ENCODE measurements around the gene RASA2. TPM values are rescaled to one million over a fixed set of nuclear protein-coding genes. Genes with fewer than 3 reads are reported as not detected.

RASA2 gene
- total and polyA plus RNA-seq, 4 donors: 1.6 to 5.4 (median 4.6) TPM

GRCh38 chr3:141514382-141514781, 27.6 kb downstream of the RASA2 start:
- Histone ChIP-seq H3K36me3 (ENCODE audit: control insufficient read depth in 4 of 4, insufficient read depth in 3 of 4, low read depth in 1 of 4, low read length in 3 of 4) (peaks cover 4 to 14% (median 7%) of the 10 kb centered on the region in 4 donors), H3K27ac (ENCODE audit: low read depth in 1 of 2, low read length in 2 of 2) (no peak overlapping the region), H3K9ac (ENCODE audit: low read depth in 1 of 2, low read length in 2 of 2) (no peak overlapping the region), H3K4me1 (ENCODE audit: control insufficient read depth in 4 of 4, insufficient read depth in 4 of 4, low read length in 3 of 4) (no peaks in the 10 kb centered on the region), H3K4me3 (ENCODE audit: low read depth in 1 of 3, low read length in 3 of 3) (no peak overlapping the region), H3K27me3 (ENCODE audit: control insufficient read depth in 4 of 4, insufficient read depth in 4 of 4, low read length in 3 of 4) (no peaks in the 10 kb centered on the region), H3K9me3 (ENCODE audit: control insufficient read depth in 4 of 4, low read length in 3 of 4) (no peaks in the 10 kb centered on the region)
- no peak for DNase-seq (ENCODE audit: low spot score)
- TF ChIP-seq NR2F2 (IDR thresholded peaks at IDR 0.05) (no peak), CTCF (IDR thresholded peaks at IDR 0.05; ENCODE audit: low read depth, low read length, missing input control) (no peak), JUND (IDR thresholded peaks at IDR 0.05) (no peak), GABPA (IDR thresholded peaks at IDR 0.05 in 1 of 2, conservative IDR thresholded peaks at IDR 0.05 in 1 of 2) (no peak), FOXA2 (IDR thresholded peaks at IDR 0.05) (no peak), RAD21 (IDR thresholded peaks at IDR 0.05) (no peak), SP1 (IDR thresholded peaks at IDR 0.05) (no peak)
- TF ChIP-seq, protein P1, sequence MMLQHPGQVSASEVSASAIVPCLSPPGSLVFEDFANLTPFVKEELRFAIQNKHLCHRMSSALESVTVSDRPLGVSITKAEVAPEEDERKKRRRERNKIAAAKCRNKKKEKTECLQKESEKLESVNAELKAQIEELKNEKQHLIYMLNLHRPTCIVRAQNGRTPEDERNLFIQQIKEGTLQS (IDR thresholded peaks at IDR 0.05): no peak
- TF ChIP-seq, protein P2, sequence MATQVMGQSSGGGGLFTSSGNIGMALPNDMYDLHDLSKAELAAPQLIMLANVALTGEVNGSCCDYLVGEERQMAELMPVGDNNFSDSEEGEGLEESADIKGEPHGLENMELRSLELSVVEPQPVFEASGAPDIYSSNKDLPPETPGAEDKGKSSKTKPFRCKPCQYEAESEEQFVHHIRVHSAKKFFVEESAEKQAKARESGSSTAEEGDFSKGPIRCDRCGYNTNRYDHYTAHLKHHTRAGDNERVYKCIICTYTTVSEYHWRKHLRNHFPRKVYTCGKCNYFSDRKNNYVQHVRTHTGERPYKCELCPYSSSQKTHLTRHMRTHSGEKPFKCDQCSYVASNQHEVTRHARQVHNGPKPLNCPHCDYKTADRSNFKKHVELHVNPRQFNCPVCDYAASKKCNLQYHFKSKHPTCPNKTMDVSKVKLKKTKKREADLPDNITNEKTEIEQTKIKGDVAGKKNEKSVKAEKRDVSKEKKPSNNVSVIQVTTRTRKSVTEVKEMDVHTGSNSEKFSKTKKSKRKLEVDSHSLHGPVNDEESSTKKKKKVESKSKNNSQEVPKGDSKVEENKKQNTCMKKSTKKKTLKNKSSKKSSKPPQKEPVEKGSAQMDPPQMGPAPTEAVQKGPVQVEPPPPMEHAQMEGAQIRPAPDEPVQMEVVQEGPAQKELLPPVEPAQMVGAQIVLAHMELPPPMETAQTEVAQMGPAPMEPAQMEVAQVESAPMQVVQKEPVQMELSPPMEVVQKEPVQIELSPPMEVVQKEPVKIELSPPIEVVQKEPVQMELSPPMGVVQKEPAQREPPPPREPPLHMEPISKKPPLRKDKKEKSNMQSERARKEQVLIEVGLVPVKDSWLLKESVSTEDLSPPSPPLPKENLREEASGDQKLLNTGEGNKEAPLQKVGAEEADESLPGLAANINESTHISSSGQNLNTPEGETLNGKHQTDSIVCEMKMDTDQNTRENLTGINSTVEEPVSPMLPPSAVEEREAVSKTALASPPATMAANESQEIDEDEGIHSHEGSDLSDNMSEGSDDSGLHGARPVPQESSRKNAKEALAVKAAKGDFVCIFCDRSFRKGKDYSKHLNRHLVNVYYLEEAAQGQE (IDR thresholded peaks at IDR 0.05): no peak

DNA sequence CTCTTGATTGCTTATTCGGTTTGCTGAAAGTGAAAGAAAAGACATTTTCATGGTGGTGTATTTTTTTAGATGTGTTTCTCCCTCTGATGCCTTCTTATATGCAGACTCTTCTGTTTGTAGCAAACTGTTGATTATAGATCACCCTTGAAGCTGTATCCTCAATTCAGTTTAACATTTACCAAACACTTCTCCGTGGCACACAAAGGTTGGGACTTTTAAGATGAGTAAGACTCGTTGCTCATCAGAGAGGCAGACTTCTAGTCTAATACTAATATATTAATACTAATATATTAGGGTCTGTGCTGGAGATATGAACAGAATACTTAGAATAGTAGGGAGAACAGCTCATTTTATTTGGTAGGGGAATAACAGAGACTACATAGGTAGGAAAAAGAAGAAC, 32.8 kb downstream of the RASA2 start:
- no peaks in the 10 kb centered on the region for H3K27me3 ChIP-seq (ENCODE audit: control insufficient read depth in 4 of 4, insufficient read depth in 4 of 4, low read length in 3 of 4)
- no peak overlapping the region for H3K4me3 ChIP-seq (ENCODE audit: low read depth in 1 of 3, low read length in 3 of 3)
- H3K36me3 ChIP-seq (ENCODE audit: control insufficient read depth in 4 of 4, insufficient read depth in 3 of 4, low read depth in 1 of 4, low read length in 3 of 4): peaks cover 5 to 12% (median 7%) of the 10 kb centered on the region in 4 donors

More for the DNA sequence above, 32.8 kb downstream of the RASA2 start:
- Histone ChIP-seq H3K9me3 (ENCODE audit: control insufficient read depth in 4 of 4, low read length in 3 of 4) (no peaks in the 10 kb centered on the region), H3K9ac (ENCODE audit: low read depth in 1 of 2, low read length in 2 of 2) (no peak overlapping the region), H3K4me1 (ENCODE audit: control insufficient read depth in 4 of 4, insufficient read depth in 4 of 4, low read length in 3 of 4) (no peaks in the 10 kb centered on the region), H3K27ac (ENCODE audit: low read depth in 1 of 2, low read length in 2 of 2) (no peak overlapping the region)
- TF ChIP-seq, protein P3, sequence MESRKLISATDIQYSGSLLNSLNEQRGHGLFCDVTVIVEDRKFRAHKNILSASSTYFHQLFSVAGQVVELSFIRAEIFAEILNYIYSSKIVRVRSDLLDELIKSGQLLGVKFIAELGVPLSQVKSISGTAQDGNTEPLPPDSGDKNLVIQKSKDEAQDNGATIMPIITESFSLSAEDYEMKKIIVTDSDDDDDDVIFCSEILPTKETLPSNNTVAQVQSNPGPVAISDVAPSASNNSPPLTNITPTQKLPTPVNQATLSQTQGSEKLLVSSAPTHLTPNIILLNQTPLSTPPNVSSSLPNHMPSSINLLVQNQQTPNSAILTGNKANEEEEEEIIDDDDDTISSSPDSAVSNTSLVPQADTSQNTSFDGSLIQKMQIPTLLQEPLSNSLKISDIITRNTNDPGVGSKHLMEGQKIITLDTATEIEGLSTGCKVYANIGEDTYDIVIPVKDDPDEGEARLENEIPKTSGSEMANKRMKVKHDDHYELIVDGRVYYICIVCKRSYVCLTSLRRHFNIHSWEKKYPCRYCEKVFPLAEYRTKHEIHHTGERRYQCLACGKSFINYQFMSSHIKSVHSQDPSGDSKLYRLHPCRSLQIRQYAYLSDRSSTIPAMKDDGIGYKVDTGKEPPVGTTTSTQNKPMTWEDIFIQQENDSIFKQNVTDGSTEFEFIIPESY (IDR thresholded peaks at IDR 0.05): no peak
- no peak for TF ChIP-seq SP1 (IDR thresholded peaks at IDR 0.05)
- TF ChIP-seq, protein P4, sequence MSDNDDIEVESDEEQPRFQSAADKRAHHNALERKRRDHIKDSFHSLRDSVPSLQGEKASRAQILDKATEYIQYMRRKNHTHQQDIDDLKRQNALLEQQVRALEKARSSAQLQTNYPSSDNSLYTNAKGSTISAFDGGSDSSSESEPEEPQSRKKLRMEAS (IDR thresholded peaks at IDR 0.05): no peak
- TF ChIP-seq RAD21 (IDR thresholded peaks at IDR 0.05): no peak
- no peak for TF ChIP-seq YY1 (IDR thresholded peaks at IDR 0.05)
- TF ChIP-seq GABPA (IDR thresholded peaks at IDR 0.05 in 1 of 2, conservative IDR thresholded peaks at IDR 0.05 in 1 of 2): no peak
- no peak for TF ChIP-seq HNF4G (IDR thresholded peaks at IDR 0.05)
- TF ChIP-seq RXRA (IDR thresholded peaks at IDR 0.05): no peak
- no peak for TF ChIP-seq FOXA2 (IDR thresholded peaks at IDR 0.05)
- no peak for DNase-seq (ENCODE audit: low spot score)
- WGBS: 91% methylated on average over 3 of the region's 3 CpGs
